Measurements from ENCODE around the gene SCAP. TPM values are rescaled to one million over a fixed set of nuclear protein-coding genes. Genes with fewer than 3 reads are reported as not detected.

SCAP gene
- total and polyA plus RNA-seq, 2 experiments from 2014 or later, result 35.5 to 141 TPM

DNA sequence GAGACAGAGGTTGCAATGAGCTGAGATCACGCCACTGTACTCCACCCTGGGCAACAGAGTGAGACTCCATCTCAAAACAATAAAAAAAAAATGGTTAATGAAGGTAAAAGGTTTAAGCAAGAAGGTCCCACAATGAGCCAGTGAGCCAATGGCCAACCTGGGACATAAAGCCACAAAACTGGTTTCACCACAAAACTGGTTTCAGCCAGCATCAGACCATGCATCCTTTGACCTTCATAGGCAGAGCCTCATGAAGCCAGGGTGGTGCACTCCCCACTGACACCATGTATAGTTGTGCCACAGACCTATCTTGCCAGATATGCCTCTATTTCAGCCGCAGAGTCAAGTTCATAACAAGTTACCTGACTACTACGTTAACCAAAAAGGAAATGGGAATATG lies 41.9 kb downstream of the SCAP start (continued):
- TF ChIP-seq, protein P1, sequence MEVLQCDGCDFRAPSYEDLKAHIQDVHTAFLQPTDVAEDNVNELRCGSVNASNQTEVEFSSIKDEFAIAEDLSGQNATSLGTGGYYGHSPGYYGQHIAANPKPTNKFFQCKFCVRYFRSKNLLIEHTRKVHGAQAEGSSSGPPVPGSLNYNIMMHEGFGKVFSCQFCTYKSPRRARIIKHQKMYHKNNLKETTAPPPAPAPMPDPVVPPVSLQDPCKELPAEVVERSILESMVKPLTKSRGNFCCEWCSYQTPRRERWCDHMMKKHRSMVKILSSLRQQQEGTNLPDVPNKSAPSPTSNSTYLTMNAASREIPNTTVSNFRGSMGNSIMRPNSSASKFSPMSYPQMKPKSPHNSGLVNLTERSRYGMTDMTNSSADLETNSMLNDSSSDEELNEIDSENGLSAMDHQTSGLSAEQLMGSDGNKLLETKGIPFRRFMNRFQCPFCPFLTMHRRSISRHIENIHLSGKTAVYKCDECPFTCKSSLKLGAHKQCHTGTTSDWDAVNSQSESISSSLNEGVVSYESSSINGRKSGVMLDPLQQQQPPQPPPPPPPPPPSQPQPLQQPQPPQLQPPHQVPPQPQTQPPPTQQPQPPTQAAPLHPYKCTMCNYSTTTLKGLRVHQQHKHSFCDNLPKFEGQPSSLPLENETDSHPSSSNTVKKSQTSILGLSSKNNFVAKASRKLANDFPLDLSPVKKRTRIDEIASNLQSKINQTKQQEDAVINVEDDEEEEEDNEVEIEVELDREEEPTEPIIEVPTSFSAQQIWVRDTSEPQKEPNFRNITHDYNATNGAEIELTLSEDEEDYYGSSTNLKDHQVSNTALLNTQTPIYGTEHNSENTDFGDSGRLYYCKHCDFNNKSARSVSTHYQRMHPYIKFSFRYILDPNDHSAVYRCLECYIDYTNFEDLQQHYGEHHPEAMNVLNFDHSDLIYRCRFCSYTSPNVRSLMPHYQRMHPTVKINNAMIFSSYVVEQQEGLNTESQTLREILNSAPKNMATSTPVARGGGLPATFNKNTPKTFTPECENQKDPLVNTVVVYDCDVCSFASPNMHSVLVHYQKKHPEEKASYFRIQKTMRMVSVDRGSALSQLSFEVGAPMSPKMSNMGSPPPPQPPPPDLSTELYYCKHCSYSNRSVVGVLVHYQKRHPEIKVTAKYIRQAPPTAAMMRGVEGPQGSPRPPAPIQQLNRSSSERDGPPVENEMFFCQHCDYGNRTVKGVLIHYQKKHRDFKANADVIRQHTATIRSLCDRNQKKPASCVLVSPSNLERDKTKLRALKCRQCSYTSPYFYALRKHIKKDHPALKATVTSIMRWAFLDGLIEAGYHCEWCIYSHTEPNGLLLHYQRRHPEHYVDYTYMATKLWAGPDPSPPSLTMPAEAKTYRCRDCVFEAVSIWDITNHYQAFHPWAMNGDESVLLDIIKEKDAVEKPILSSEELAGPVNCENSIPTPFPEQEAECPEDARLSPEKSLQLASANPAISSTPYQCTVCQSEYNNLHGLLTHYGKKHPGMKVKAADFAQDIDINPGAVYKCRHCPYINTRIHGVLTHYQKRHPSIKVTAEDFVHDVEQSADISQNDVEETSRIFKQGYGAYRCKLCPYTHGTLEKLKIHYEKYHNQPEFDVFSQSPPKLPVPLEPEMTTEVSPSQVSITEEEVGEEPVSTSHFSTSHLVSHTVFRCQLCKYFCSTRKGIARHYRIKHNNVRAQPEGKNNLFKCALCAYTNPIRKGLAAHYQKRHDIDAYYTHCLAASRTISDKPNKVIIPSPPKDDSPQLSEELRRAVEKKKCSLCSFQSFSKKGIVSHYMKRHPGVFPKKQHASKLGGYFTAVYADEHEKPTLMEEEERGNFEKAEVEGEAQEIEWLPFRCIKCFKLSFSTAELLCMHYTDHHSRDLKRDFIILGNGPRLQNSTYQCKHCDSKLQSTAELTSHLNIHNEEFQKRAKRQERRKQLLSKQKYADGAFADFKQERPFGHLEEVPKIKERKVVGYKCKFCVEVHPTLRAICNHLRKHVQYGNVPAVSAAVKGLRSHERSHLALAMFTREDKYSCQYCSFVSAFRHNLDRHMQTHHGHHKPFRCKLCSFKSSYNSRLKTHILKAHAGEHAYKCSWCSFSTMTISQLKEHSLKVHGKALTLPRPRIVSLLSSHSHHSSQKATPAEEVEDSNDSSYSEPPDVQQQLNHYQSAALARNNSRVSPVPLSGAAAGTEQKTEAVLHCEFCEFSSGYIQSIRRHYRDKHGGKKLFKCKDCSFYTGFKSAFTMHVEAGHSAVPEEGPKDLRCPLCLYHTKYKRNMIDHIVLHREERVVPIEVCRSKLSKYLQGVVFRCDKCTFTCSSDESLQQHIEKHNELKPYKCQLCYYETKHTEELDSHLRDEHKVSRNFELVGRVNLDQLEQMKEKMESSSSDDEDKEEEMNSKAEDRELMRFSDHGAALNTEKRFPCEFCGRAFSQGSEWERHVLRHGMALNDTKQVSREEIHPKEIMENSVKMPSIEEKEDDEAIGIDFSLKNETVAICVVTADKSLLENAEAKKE (CRISPR knock-in tag; IDR thresholded peaks at IDR 0.05), result no peak
- TF ChIP-seq STAT1 (IDR thresholded peaks at IDR 0.05; ENCODE audit: unreplicated experiment) (no peak), EZH2phosphoT487 (IDR thresholded peaks at IDR 0.05; ENCODE audit: unreplicated experiment) (no peak), EZH2 (IDR thresholded peaks at IDR 0.05; ENCODE audit: low read depth, unreplicated experiment) (no peak), NANOG (IDR thresholded peaks at IDR 0.05; ENCODE audit: borderline replicate concordance) (no peak), ZNF114 (CRISPR knock-in tag; IDR thresholded peaks at IDR 0.05) (no peak)
- TF ChIP-seq, protein P2, sequence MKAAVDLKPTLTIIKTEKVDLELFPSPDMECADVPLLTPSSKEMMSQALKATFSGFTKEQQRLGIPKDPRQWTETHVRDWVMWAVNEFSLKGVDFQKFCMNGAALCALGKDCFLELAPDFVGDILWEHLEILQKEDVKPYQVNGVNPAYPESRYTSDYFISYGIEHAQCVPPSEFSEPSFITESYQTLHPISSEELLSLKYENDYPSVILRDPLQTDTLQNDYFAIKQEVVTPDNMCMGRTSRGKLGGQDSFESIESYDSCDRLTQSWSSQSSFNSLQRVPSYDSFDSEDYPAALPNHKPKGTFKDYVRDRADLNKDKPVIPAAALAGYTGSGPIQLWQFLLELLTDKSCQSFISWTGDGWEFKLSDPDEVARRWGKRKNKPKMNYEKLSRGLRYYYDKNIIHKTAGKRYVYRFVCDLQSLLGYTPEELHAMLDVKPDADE (IDR thresholded peaks at IDR 0.05), result no peak
- TF ChIP-seq, protein P3, sequence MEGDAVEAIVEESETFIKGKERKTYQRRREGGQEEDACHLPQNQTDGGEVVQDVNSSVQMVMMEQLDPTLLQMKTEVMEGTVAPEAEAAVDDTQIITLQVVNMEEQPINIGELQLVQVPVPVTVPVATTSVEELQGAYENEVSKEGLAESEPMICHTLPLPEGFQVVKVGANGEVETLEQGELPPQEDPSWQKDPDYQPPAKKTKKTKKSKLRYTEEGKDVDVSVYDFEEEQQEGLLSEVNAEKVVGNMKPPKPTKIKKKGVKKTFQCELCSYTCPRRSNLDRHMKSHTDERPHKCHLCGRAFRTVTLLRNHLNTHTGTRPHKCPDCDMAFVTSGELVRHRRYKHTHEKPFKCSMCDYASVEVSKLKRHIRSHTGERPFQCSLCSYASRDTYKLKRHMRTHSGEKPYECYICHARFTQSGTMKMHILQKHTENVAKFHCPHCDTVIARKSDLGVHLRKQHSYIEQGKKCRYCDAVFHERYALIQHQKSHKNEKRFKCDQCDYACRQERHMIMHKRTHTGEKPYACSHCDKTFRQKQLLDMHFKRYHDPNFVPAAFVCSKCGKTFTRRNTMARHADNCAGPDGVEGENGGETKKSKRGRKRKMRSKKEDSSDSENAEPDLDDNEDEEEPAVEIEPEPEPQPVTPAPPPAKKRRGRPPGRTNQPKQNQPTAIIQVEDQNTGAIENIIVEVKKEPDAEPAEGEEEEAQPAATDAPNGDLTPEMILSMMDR (conservative IDR thresholded peaks at IDR 0.05; ENCODE audit: low read depth in 2 of 2), result no peak
